Anterior cingulate cortex (tissue), 58 donors: ENCODE results near the gene FAM83B.
"Not testable (repeated sequence)": the region's sequence is repeated elsewhere in the genome, so short reads cannot be mapped to it uniquely, and the experiment has no call there.

Source experiments
- DNase-seq, 58 donors: peaks; one replicate each; lab custom pipeline; 2025; lab: John Stamatoyannopoulos, UW

The FAM83B gene

DNA sequence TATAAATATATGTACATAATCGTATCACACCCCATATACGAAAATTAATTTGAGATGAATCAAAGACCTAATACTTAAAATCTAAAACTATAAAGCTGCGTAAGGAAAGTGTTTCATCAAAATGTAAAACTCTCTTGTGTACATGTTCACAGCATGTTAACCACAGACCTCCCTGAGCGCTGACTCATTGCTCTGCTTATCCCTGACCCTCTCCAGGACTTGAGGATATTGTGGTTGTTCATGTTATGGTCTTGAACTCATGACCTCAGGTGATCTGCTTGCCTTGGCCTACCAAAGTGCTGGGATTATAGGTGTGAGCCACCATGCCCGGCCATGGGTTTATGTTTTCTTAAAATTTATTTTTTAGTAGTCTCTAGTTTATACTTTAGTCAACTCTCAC is 14.2 kb downstream of the FAM83B start:
- DNase-seq = no peak

DNA sequence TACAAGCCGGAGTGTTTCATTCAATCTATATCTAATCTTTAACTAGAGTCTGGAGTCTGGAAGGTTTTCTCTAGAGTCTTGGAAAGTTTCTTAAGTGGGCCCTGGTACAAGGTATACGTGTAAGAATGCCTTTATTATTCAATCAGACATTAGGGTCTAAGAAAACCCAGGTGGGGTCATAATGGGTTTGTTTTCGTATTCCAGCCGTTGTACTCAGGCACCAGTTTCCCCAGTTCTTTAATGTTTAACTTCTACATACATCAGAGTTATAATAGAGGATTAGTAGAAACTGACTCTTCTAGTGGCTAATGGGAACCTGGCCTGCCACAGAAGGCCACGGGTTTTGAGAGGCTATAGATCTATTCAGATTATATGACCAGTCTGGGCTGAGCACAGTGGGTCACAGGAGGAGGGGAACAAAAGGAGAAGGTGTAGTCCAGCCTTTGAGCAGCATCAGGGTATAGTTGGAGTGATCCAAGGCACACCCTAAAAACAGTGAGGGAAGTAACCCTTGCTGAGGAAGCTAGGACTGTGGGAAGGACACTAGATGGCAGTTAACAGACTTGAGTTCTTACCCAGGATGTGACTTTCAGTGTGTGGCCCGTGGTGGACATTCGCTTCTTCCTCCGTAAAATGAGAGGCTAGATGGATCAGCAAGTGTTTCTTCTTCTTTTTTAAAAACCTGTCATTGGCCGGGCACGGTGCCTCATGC is 15.5 kb downstream of the FAM83B start:
- no peak for DNase-seq

DNA sequence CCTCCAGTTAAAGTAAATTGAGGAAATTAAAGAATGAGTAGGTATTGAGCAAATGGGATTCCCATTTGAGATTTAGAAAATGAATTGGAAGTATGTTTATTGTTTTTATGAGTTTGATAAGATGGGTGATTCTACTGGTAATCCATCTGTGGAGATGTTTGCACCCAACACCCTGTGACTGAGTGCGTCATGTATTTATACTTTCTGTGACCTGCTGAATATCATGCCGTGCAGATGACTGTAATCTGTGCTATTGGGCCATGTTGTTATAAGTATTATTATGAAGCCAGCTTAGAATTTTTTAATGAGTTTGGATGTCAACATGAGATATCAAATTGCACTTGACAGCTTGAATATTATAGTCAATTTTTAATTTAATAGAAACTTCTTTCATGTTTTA is 17.7 kb downstream of the FAM83B start:
- no peak for DNase-seq

DNA sequence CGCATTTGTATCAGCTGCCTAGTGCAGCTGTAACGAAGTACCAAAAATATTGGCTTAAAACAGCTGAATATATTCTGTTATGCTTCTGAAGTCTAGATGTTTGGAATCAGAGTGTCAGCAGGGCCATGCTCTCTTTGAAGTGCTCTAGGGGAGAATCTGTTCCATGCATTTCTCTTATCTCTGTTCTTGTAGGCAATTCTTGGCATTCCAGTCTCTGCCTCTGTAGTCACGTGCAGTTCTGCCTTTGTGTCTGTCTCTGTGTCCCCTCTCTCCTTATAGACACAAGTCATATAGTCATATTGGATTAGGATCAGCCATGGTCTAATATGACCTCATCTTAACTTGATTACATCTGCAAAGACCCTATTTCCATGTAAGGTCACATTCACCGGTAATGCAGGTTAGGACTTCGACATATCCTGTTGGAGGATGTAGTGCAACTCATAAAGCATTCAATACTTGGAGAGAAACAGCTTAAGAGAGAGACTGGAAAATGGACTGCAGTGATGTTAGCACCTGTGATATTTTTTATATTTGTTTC is 18.6 kb downstream of the FAM83B start:
- DNase-seq = no peak

DNA sequence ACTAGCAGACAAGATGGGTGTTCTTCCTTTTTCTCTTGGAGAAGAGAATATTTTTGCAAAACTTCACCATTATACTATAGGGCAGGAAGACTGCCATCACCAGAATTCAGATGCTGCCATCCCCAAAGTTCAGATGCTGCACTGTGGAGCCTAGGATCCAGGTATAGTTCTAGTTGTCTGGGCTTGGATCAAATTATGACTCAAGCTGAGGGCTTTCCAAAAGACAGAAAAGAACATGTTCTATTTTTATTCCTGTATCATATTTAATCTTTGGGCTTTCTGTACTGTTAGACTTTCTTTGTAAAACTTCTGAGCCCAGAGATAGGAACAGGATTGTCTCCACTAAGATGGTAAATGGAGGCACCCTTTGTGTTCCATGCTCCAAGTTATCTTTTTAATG is 22.0 kb downstream of the FAM83B start:
- no peak for DNase-seq

DNA sequence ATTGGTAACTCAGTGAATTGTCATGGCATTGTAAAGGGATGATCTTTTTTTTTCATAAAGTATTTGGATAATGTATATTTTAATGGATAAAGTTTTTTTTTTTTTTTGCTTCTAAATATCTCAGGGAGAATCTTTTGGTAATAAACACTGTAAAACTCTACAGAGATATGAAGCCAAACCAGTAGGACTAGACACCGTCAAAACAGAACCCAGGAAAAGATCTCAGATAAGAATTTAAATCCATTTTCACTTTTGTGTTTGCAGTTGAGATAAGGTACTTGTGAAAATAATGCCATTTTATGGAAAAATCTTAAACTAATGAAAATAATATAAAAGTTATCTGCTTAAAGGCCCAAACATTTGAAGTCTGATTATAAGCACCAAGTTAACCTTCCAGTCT is 27.0 kb downstream of the FAM83B start:
- DNase-seq = no peak

DNA sequence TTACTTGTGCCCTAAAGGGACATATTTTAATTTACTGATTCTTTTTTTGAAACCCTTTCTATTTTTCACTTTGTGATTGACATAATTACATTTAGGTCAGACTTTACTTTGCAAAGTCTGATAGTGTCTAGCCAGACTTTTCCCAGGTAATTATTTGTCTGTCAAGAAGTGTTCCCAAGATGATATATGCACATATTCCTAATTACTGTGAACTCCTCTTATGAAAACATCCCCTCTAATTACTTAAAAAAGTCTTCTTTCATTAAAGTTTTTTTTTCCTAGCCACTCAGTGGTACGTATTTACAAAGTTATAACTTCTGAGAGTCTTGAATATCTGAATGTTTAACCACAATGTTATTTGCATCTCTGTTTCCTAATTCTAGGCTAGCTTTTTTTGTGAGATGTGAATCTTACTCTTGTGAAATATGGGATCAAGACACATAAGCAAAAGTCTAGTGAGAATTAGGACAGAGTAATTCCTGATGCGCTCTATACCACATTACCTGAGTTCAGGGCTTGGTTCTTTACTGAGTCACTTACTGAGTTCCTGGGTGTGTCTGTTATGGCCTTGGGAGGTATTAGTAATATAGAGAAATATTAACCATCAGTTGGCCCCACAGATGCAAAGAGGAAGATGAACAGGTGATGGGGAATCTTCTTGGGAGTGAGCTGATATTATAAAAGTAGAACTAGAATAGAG is 27.9 kb downstream of the FAM83B start:
- DNase-seq = no peak

DNA sequence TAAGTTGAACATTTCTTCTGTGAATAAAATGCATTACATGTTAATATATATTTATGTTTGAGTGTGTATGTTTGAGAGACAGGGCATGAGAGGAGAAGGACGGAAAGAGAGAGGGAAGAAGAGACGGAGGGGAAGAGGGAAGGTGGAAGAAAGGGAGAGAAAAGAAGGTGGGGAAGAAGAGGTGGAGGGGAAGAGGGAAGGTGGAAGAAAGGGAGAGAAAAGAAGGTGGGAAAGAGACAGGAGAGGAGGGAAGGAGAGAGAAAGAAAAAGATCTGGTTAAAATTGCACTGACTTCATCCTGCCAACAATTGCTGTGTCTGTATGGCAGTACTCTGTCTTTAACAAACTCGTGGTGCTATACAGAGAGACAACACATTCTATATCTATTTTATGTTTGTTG is 29.0 kb downstream of the FAM83B start:
- DNase-seq = no peak

DNA sequence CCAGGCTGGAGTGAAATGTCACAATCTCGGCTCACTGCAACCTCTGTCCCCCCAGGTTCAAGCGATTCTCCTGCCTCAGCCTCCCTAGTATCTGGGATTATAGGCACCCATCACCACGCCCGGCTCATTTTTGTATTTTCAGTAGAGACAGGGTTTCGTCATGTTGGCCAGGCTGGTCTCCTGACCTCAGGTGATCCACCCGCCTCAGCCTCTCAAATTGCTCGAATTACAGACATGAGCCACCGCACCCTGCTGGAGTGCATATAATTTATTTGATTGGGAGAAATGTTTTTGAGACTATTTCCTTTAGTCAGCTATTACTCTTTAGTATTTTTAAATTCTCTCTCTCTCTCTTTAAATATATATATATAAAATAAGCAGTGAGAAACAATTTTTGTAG is 29.8 kb downstream of the FAM83B start:
- no peak for DNase-seq

DNA sequence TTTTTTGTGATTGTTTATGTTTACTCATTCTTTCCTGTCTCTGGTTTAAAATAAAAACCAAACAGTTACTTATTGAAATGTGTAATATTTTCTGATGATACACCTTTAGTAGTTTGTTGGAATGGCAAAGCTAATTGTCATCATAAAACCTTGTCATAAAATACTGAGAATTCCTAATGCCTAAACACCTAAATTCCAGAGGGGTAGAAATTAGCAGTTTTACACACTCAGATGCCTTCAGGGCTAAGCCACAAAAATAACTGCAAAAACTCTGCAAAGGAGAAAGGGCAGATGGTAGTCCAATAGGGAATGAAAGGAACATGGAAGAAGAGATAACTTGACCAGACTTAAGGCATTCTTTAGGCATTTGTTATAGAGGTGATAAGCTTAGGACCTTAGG is 30.3 kb downstream of the FAM83B start:
- DNase-seq = no peak

DNA sequence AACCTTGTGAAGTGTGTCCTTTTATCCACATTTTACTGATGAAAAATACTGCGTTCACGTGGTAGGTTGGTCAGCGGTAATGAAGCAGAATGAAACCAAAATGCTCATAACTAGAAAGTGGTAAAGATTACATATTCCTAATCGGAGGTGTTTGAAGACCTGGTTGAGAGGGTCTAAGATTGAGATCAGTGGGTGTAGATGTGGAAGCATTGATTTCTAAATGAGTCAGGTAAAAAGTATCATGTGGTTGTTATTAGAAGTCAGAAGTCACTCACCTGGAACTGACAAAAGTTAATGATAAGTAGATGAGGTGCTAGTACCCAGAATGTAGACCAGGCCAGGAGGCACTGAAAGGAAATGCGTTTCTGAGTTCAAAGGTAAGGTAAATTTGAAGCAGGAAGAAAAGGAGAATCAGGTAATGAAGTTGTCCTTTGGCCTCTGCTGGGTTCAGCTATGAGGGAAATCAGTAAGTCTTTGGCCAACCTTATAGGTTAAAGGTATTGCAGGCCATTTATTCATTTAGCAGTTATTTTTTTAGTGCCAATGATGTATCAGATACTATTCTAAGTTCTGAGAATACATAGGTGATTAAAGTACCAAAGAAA is 31.2 kb downstream of the FAM83B start:
- DNase-seq = no peak

DNA sequence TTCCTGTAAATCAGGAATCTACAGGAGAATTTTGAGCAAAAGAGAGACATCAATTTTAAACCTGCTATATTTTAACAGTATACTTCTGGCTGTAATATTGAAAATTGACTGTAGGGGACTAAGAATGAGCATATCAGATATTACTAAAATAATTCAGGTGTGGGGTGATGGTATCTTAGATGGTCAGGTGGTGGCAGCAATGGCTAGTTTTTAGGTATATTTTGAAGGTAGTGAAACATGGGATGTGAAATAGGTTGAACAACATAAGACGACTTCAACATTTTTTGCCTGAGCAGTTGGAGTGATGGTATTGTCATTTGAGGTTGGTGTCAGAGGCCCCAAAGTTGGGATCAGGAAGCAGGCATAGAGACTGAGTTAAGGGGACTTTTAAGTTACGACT is 32.1 kb downstream of the FAM83B start:
- no peak for DNase-seq

DNA sequence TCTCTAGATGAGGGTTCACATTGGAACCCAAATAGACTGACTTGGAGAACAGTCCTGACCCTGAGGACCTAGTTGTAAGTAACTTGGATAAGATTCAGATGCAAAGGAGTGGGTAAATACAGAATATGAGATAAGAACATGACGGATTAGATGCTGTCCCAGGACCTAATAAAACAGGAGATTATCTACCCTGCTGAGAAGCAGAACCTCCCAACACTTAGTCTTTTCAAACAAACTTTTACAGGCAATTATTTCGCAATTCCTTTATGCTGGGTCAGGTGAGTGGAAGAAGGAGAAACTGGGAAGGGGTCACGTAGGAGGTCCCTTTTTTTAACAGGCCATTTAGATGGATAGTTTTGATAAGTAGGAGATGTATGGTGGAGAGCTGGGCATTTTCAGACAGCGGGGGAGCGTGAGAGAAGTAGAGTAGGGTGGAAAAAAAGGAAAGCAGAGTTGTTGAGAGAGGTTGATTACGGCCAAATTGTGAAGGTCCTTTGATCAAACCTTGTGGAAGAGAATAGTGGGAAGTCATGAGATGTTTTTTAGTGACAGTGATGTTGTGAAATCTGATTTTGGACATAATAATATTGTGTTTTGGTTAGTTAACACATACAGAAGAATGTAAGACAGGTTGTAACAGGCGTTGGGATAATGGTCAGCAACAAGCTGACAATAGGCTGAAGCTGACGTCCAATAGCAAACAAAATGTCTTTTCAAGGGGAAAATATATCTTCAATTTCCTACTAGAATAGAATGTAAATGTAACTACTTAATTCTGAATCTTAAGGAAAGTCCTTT is 32.8 kb downstream of the FAM83B start:
- no peak for DNase-seq

DNA sequence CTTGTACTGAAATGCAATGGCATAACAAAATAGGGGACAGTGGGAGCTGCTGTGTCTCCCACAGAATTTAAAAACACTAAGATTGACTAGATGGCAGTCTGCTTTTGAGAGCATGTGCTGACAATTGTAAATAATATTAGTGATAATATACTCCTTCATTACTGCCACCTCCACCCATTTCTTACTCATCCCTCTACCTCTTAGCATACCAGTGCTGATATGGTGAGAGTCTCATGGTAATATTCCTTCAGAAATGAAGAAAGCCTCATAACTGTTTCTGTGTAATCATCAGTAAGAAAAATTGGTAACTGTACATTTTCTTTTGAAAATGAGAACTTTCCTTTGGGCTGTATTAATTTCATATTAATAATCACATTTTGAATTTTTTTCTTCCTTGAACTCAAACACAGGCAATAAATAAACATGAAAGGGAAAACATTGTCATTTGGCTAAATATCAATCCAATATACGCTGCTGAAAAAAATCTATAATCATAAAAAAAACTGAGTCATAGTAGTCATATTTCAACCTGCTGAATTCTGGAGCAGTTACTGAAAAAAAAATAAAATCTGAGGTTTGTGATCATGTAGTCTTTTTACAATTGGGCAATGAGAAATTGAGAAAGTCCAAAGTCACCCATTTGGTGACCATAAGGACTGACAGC is 34.6 kb downstream of the FAM83B start:
- no peak for DNase-seq

DNA sequence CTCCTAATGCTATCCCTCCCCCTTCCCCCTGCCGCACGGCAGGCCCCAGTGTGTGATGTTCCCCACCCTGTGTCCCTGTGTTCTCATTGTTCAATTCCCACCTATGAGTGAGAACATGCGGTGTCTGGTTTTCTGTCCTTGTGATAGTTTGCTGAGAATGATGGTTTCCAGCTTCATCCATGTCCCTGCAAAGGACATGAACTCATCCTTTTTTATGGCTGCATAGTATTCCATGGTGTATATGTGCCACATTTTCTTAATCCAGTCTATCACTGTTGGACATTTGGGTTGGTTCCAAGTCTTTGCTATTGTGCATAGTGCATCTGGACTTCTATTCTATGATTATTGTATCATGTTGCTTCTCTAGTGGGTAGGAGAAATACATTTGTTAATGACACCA is 35.3 kb downstream of the FAM83B start:
- not testable (repeated sequence) for DNase-seq

DNA sequence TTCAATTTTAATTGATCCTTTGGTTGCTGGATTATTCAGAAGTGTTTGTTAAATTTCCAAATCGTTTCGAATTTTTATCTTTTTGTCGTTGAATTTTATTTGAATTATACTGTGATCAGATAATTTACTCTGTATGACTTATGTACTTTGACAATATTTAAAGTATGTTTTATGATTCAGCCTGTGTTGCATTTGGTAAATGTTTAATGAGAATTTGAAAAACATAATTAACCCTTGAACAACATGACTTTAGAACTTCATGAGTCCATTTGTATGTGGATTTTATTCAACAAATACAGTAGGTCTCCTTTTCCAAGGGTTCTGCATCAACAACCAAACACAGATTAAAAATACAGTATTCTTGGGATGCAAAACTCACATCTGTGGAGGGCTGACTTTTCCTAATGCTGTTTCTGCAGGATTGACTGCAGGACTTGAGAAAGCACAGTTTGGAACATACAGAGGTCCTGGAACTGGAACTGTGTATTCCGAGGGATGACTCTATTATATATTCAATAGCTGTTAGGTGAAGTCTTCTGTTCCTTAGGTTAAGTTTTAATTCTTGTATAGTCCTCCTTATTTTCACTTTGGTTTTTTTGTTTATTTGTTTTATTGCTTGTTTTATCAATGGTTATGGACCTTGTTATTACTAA is 40.5 kb downstream of the FAM83B start:
- DNase-seq = no peak

DNA sequence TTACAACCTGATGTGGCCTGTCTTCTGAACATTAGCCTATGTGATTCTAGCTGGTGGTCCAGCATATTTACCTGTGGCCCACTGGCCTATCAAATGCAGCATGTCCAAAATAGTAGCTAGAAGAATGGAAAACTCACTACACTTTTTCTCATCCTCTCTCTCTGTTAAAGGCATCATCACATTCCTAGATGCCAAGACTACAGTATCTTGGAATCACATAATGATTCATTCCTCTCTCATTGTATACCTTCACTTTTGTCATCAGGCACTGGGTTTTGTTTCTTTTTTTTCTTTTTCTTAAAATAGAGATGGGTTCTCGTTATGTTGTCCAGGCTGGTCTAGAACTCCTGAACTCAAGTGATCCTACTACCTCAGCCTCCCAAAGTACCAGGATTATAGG is 45.0 kb downstream of the FAM83B start:
- no peak for DNase-seq

DNA sequence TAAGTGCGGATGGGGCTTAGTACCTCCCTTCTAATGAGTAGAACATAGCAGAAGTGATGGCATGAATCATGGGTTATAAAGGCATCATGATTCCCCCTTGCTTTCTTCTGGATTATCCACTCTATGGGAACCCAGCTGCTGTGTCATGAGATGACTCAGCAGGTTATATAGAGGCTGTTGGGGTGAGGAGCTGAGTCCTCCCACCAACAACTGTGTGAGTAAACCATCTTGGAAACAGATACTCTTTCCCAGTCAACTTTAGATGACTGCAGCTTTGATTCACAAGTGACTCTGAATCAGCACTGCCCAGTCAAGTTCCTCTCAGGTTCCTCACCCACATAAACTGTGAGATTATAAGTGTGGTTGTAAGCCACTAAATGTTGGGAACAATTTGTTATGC is 46.3 kb downstream of the FAM83B start:
- no peak for DNase-seq

DNA sequence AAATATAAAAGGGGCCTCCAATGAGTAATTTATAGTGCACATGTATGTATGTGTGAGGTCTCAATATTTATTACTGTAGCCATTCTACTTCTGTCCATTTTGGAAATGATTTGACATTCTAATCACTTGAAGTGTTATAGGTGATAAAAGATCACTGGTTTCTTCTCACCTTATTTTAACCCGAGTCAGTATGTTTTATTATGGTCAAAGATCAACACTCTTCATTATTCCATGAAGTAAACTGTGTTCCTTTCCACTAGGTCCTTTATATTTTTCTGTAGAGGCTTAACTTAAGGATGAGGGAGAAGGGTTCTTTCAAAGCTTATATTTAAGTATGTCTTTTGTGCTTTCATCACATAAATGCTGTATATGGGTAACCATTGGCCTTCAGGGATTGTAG is 47.2 kb downstream of the FAM83B start:
- no peak for DNase-seq

DNA sequence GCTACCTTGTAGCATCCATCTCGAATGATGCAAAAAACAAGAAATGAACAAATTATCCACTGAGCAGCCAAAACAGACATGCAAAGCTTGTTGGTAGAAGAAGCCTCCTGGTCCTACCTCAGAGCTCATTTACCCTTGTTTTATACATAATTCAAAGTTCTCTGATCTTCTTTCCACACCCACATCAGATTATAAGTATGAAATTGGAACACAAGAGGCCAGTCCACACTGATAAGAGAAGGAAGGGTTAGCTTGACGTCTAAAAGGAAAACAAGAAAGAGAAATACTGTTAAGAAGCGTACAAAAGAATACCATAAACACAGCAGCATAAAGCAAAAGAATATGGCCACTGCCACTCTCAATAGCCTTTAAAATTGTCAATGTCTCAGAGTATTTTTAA is 49.7 kb downstream of the FAM83B start:
- DNase-seq = no peak
